DMS53 treated with DMSO at 0.1 percent for 48 hours (cell line): ENCODE measurements around the gene OXT.
"Not testable (repeated sequence)": the region's sequence is repeated elsewhere in the genome, so short reads cannot be mapped to it uniquely, and the experiment has no call there.

Experiments
- DNase-seq: peaks from one replicate; lab custom pipeline; 2025; ENCODE audit not compliant: unreplicated experiment; lab: John Stamatoyannopoulos, UW

The OXT gene

DNA sequence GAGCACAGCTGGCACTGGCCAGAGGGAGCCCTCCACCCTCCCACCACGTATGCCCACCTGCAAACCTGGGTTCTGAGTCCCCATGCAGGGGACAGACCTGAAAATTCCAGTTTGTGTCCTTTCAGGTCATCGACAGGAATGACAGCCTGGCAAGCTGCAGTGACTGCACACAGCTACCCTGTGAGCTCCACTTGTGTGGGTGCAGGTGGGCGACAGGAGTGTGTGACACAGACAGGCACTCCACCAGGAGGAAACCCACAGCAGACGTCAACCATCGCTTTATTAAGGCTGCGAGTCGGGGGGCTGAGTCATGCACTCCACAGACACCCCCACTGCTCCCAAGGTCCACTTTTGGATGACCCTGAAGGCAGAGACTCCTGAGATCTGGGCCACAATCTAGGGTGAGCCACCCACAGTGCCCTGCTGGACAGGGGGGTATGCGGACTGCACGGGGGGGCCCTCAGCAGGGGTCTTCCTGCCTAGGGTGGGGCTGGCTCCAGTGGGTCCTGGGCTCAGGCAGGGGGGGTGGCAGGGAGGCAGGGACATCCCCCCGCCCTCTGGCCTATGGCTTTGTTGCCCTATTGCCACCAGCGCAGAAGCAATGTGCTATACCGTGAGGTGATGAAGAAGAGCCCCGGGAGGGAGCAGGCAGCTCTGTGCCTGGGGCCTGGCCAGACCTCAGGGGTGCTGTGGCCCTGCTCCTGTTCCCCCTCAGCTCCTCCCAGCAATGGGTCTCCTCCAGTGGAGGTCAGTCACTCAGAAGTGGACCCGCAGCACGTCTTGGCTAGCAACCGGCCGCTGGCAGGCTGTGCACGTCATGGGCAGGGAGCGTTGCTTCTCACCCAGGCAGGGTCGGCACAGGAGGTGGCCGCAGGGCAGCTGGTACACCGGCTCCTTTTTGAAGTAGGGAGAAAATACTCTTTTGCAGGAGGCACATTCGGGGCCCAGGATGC lies 38.2 kb downstream of the OXT start:
- no peak for DNase-seq

DNA sequence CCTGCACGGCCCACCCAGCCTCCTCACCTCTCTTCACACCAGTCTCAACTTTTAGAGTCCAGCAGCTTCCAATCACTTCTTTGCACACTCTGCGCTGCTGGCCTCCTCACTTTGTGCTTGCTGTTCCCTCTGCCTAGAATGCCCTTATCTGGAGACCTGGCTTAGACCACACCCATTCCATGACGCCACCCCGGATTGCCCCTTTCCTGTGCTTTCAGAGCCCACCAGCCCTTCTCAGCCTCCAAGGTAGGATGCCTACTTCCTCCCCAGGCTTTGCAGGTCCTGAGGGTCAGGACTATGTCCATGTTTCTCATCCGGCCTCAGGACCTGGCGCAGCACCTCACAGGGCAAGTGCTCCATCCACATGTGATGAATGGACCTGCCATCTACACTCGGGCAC lies 40.1 kb downstream of the OXT start:
- DNase-seq = no peak

DNA sequence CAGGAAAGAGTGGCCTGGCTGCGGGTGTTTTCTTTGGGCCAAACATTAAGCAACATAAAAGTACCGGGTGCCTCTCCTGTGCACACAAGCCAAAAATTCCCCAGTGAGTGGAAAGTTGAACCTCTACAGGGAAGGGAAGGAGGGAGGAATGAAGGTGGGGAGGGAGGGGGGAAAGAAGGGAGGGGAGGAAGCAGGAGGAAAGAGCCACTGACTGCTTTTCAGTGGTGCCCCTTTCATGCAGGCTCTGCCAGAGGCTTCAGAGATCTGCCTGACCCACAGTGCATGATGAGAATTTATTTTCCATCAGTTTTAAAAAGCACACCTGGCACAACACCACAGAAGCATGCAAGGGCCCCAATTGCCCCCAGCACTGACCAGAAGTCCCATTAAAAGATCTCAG lies 40.6 kb downstream of the OXT start:
- no peak for DNase-seq

DNA sequence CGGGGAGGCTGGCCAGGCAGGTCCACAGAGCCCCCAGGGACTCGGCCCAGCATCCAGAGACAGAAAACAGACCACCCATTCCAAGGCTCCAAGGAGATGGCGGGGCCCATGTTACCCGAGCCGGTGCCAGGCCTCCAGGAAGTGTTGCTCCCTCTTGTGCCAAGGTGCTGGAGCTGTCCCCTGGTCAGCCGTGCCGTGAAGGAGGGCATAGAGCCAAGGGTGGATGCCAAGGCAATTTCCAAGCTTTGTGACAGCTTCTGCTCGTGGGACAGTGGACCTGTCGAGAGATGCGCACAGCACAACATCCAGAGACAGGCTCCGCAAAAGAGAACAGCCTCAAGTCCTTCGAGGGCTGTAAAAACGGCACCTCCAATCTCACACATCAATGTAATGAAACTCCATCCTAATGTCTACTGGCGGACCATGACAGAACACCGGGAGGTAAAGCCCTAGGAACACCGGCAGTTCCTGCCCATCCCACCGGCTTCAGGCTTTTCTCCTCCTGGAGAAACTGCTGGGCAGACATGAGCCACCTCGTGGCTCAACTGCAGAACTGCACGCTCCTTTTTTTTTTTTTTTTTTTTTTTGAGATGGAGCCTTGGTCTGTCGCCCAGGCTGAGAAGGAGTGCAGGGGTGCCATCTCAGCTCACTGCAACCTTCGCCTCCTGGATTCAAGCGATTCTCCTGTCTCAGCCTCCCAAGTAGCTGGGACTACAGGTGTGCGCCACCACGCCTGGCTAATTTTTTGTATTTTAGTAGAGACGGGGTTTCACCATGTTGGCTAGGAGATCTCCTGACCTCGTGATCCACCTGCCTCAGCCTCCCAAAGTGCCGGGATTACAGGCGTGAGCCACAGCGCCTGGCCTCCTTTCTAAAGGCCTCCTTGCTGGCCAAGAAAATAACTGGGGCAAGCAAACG lies 44.0 kb downstream of the OXT start:
- DNase-seq = peak; percentile 22

DNA sequence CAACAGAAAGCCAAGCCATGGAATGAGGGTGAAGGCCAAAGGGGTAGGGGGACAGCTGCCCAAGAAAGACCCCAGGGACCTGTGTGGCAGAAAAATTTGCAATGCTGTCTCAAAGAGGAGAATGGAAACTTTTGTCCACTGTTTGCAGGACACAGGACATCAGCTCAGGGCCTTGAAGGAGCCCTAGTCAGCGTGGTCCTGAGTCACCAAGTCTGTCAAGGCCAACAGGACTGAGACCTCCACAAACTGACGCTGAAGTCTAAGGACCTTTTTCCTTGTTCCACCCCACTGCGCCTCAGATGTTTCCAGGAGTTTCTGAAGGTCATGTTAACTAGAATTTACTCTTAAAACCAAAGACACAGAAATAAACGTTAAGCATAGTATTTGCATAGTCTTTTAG lies 44.9 kb downstream of the OXT start:
- no peak for DNase-seq

DNA sequence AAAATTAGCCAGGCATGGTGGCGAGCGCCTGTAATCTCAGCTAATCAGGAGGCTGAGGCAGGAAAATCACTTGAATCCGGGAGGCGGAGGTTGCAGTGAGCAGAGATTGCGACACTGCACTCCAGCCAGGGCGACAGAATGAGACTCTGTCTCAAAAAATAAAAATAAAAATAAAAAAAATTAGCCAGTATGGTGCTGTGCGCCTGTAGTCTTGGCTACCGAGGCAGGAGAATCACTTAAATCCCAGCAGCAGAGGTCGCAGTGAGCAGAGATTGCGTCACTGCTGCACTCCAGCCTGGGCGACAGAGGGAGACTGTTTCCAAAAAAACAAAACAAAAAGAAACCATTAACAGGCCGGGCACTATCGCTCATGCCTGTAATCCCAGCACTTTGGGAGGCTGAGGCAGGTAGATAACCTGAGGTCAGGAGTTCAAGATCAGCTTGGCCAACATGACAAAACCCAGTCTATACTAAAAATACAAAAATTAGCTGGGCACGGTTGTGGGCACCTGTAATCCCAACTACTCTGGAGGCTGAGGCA lies 46.5 kb downstream of the OXT start:
- DNase-seq = not testable (repeated sequence)

DNA sequence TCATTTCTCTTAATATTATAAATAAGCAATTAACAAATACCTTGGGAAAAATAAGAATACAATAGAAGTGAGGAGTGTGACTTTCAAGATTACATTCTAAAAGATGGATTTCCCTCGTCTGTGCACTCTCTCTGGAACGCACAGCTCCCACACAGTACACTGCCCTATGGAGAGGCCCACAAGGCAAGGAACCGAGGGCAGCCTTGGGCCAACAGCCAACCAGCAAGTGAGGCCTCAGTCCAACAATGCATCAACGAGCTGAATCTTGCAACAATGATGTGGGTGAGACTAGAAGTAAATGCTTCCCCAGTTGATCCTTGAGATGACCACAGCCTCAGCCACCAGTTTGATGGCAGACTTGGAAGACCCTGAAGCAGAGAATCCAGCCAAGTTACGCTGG lies 47.6 kb downstream of the OXT start:
- DNase-seq = no peak

DNA sequence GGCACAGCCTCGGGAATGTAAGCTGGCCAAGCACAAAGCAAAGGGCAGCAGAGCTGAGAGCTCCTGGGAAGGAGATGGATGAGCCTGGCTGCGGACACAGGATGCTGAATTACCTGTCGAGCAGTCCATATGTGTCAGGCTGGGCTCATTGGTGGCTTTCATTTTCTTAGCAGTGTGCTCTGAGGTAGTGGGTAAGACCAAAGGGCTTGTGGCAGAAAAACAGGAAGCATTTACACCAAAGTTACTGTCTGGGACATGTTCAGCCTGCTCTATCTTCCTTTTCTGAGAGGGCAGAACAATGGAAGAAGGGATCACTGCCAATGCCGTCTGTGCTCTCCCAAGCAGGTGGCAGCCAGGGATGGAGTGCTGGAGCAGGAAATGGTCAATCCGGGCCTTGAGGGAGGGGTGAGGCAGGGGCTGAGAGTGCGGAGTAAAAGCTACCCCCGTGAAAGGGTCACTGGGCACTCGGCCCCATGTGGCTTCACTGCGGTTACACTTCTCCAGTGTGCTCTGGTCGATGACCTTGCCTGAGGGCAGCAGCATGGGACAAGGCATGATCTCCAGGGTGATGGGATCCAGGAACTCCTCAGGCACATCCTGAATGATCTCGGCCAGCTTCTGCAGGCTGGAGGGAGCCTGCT lies 50.0 kb downstream of the OXT start:
- no peak for DNase-seq
